ENCODE results near the gene TFIP11.
"Not testable (repeated sequence)": the region's sequence is repeated elsewhere in the genome, so short reads cannot be mapped to it uniquely, and the experiment has no call there.

Gene TFIP11

GRCh38 chr22:26544489-26544888 is 32.2 kb upstream of the TFIP11 start:
- no peak overlapping the region for H3K4me3 ChIP-seq (ENCODE audit: low read length)
- no peak for DNase-seq (ENCODE audit: low read depth, low spot score)

DNA sequence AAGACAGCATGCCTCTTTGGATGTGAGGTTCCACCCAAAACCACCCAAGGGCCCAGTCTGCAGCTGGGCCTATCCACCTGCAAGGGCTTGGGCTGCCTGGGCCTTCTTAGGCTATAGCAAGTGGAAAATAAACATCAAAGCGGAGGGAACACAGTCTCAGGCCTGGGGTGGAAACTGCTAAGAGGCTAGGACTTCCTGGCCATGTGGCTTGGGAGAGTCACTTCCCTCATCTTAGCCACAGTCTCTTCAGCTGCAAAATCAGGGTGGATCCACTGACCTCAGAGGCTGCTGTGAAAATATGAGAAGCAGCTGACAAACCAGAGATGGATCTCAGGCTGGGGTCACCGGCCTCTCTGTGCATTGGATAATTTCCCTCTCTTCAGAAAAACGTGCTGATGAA is 30.6 kb upstream of the TFIP11 start:
- H3K4me3 ChIP-seq (ENCODE audit: low read length): no peak overlapping the region
- peak; percentile 32 for DNase-seq (ENCODE audit: low read depth, low spot score)

DNA sequence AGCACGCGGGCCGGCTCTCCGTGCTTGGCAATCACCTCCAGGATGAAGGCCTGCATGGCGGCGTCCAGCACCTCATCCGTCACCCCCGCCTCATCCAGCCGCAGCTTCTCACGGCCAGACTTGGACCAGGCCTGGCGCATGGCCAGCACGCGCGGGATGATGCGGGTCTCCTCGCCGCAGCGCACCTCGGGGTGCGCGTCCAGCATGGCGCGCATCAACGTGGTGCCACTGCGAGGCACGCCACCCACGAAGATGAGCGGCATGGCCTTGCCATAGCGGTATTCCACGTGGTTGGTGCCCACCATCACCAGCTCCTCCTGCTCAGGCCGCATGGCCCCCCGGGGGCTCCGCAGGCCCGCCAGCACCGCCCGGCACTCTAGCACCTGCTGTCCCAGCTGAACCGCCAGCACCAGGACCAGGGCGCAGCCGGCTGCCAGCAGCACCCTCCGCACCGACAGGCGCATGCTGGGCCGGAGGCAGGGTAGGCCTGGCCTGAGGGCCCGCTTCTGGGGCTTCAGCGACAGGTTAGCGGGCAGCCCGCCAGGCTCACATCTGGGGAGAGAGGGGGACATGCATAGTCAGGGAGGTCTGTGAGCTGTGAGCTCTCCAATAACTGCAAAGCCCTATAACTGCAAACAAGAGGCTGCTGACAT is 29.0 kb upstream of the TFIP11 start:
- no peak overlapping the region for H3K4me3 ChIP-seq (ENCODE audit: low read length)
- no peak for DNase-seq (ENCODE audit: low read depth, low spot score)

GRCh38 chr22:26540119-26540518 is 27.8 kb upstream of the TFIP11 start:
- no peak for DNase-seq (ENCODE audit: low read depth, low spot score)
- no peak overlapping the region for H3K4me3 ChIP-seq (ENCODE audit: low read length)

DNA sequence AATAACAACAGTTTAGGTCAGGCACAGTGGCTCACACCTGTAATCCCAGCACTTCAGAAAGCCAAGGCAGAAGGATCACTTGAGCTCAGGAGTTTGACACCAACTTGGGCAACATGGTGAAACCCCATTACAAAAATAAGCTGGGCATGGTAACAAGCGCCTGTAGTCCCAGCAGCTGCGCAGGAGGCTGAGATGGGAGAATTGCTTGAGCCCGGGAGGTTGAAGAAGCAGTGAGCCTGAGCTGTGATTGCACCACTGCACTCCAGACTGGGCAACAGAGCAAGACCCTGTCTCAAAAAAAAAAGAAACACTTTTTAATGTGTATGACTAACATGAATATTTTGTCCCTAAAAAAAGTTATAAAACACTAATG is 24.5 kb upstream of the TFIP11 start:
- no peak for DNase-seq (ENCODE audit: low read depth, low spot score)
- H3K4me3 ChIP-seq (ENCODE audit: low read length): no peak overlapping the region

DNA sequence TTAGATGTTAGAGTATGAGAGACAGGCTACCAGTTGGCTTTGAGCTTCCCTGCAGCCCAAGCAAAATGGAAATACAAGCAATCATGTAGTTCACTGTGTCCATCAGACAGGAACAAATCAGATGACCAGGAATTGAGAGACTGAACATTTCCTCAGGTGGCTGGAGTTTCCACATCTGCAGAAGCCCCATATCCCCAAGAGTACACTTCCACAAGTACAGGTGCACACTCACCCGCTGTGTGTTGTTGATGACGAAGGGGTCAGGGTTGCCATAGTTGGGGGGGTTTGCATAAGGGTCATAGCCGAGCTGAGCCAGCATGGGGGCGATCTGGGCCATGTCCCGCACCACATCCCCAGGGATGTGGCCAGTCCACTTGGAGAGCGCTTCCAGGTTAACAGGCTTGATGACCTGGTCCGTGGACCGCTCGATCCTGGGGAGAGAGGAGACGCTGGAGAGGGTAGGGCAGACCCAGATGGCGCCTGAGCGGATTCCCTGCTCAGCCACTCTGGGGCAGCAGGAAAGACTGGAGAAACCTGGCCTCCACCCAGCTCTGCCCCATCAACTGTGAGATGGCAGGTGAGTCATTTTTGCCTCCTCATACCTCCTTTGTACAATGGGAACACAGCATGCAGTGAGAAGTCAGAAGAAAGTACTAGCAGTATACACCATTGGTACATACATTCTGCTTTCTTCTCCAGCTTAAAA is 23.9 kb upstream of the TFIP11 start:
- H3K4me3 ChIP-seq (ENCODE audit: low read length): no peak overlapping the region
- DNase-seq (ENCODE audit: low read depth, low spot score): no peak

GRCh38 chr22:26535603-26535908 is 23.3 kb upstream of the TFIP11 start:
- DNase-seq (ENCODE audit: low read depth, low spot score): no peak
- no peak overlapping the region for H3K4me3 ChIP-seq (ENCODE audit: low read length)

GRCh38 chr22:26534874-26535602 is 22.8 kb upstream of the TFIP11 start:
- no peak overlapping the region for H3K4me3 ChIP-seq (ENCODE audit: low read length)
- DNase-seq (ENCODE audit: low read depth, low spot score): no peak

- H3K4me3 ChIP-seq (ENCODE audit: low read length): no peak overlapping the region
- no peak for DNase-seq (ENCODE audit: low read depth, low spot score)
Measured at GRCh38 chr22:26534171-26534855, 22.0 kb upstream of the TFIP11 start.

GRCh38 chr22:26529345-26529744 is 17.1 kb upstream of the TFIP11 start:
- no peak for DNase-seq (ENCODE audit: low read depth, low spot score)
- H3K4me3 ChIP-seq (ENCODE audit: low read length): no peak overlapping the region

- not testable (repeated sequence) for H3K4me3 ChIP-seq (ENCODE audit: low read length); DNase-seq (ENCODE audit: low read depth, low spot score)
Measured at GRCh38 chr22:26528518-26528917, 16.2 kb upstream of the TFIP11 start.

GRCh38 chr22:26527574-26528465 is 15.5 kb upstream of the TFIP11 start:
- H3K4me3 ChIP-seq (ENCODE audit: low read length): no peak overlapping the region
- DNase-seq (ENCODE audit: low read depth, low spot score): no peak

DNA sequence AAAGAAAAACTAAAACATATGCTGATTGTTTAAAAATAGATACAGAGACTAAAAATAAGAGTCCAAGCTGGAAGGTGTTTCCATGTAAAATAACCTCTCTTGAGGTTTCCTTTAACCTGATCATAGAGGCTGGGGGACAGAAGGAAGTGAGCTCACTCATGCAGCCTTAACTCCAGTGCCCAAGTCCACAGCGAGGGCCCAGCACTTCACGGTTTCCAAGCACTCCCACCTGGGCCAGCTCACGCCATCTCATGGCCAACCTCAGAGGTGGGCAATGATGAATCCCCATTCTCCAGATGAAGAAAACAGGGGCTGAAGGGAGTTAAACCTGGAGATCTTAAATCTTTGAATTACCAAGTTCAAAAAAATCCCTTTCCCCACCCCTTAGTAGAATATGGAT is 14.9 kb upstream of the TFIP11 start:
- no peak for DNase-seq (ENCODE audit: low read depth, low spot score)
- no peak overlapping the region for H3K4me3 ChIP-seq (ENCODE audit: low read length)

- DNase-seq (ENCODE audit: low read depth, low spot score): no peak
- H3K4me3 ChIP-seq (ENCODE audit: low read length): no peak overlapping the region
Measured at GRCh38 chr22:26525946-26526564, 13.8 kb upstream of the TFIP11 start.

- H3K4me3 ChIP-seq (ENCODE audit: low read length): no peak overlapping the region
- no peak for DNase-seq (ENCODE audit: low read depth, low spot score)
Measured at GRCh38 chr22:26524870-26525269, 12.6 kb upstream of the TFIP11 start.

GRCh38 chr22:26522592-26522991 is 10.3 kb upstream of the TFIP11 start:
- DNase-seq (ENCODE audit: low read depth, low spot score): no peak

GRCh38 chr22:26522012-26522411 is 9.7 kb upstream of the TFIP11 start:
- no peak for DNase-seq (ENCODE audit: low read depth, low spot score)
- H3K4me3 ChIP-seq (ENCODE audit: low read length): no peak overlapping the region

More at GRCh38 chr22:26522592-26522991, 10.3 kb upstream of the TFIP11 start:
- no peak overlapping the region for H3K4me3 ChIP-seq (ENCODE audit: low read length)

DNA sequence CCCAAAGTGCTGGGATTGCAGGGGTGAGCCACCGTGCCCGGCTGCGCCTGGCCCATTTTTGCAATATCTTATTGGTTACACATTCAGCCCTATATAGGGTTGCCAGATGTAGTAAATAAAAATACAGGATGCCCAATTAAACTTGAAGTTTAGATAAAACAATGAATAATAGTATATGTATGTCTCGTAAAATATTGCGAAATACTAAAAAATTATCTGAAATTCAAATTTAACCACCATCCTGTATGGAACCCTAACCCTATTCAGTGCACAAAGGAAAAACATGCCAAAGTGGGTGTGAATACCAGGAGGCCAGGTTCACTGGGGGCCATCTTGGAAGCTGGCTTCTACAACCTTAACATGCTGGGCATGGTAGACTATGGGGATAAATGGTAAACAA is 5.2 kb upstream of the TFIP11 start:
- no peak overlapping the region for H3K4me3 ChIP-seq (ENCODE audit: low read length)
- DNase-seq (ENCODE audit: low read depth, low spot score): no peak

DNA sequence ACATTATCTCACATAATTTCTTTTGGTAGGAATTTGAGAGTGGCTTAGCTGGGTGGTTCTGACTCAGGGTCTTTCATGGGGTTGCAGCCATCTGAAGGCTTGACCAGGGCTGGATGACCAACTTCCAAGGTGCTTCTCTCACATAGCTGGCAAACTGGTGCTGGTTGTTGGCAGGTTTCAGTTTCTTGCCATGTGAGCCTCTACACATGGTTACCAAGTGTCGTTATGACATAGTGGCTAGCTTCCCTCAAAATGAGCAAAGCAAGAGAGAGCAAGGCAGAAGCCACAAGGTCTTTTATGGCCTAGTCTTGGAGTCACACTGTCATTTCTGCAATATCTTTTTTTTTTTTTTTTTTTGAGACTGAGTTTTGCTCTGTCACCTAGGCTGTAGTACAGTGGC is 4.2 kb upstream of the TFIP11 start:
- H3K4me3 ChIP-seq (ENCODE audit: low read length): no peak overlapping the region
- no peak for DNase-seq (ENCODE audit: low read depth, low spot score)

All from Jurkat, Clone E6-1 (cell line).